Activated CD8-positive, alpha-beta T cell treated with anti-CD3 and anti-CD28 coated beads for 36 hours (primary cell): ENCODE measurements around the gene UPK3A. TPM values are rescaled to one million over a fixed set of nuclear protein-coding genes. Genes with fewer than 3 reads are reported as not detected.
"Not testable (repeated sequence)": the region's sequence is repeated elsewhere in the genome, so short reads cannot be mapped to it uniquely, and the experiment has no call there.

Experiments used
- ATAC-seq: fragments of 200-7000 bp; cut with Tn5 transposase; one replicate; pipeline ENCODE4 v1.10.0; 2021; ENCODE audit warnings: mild to moderate bottlenecking, moderate library complexity
- CTCF ChIA-PET: fragments of 350-600 bp; sonication (Branson Sonifier 250); formaldehyde crosslinking; loops from one replicate; lab custom pipeline; 2021; ENCODE audit warnings: antibody characterized with exemption; lab: Charles Lee
- POLR2A ChIA-PET: fragments of 350-600 bp; sonication (Branson Sonifier 250); formaldehyde crosslinking; loops from one replicate; lab custom pipeline; 2021; ENCODE audit warnings: antibody characterized with exemption; lab: Charles Lee
- DNase-seq: peaks from one replicate; pipeline ENCODE4 v3.0.0-alpha.2; 2020
- H3K27ac Mint-ChIP-seq: one replicate; pipeline ENCODE4 v1.8.0; 2021; ENCODE audit warnings: mild to moderate bottlenecking, mixed read lengths
- H3K27me3 Mint-ChIP-seq: one replicate; pipeline ENCODE4 v1.8.0; 2021; ENCODE audit warnings: mixed read lengths
- H3K36me3 Mint-ChIP-seq: one replicate; pipeline ENCODE4 v1.8.0; 2021; ENCODE audit warnings: low read depth, mixed read lengths
- H3K4me1 Mint-ChIP-seq: one replicate; pipeline ENCODE4 v1.8.0; 2021; ENCODE audit warnings: low read depth, mixed read lengths
- H3K4me3 Mint-ChIP-seq: one replicate; pipeline ENCODE4 v1.8.0; 2021; ENCODE audit warnings: mild to moderate bottlenecking, moderate library complexity, mixed read lengths
- H3K9me3 Mint-ChIP-seq: one replicate; pipeline ENCODE4 v1.8.0; 2021; ENCODE audit warnings: mixed read lengths
- CTCF ChIP-seq: fragments of 200-600 bp; IDR thresholded peaks from one replicate; pipeline ENCODE4 v1.8.0; 2022; ENCODE audit warnings: antibody characterized with exemption, mild to moderate bottlenecking
- intact Hi-C: fragments of 100-400 bp; cut with micrococcal nuclease; formaldehyde crosslinking; loops from one replicate; pipeline ENCODE4 v1.10.0; 2022
- total RNA-seq, 2 experiments: library from RNA; stranded (reverse); gene quantifications; one replicate each; pipeline ENCODE4 v1.2.3, GENCODE V29; 2021

Gene UPK3A
- total RNA-seq, 2 experiments from 2014 or later: not detected

- H3K36me3 Mint-ChIP-seq: no peaks in the 10 kb centered on the region
- peaks cover 6% of the 10 kb centered on the region for H3K4me1 Mint-ChIP-seq
- H3K27ac Mint-ChIP-seq: no peak overlapping the region
- intact Hi-C loops: loop anchor here (10.0 kb wide), 1 partner anchor 283 kb away; no protein-coding TSS in a partner anchor
- DNase-seq: no peak
- peaks cover 10% of the 10 kb centered on the region for H3K27me3 Mint-ChIP-seq
- TF ChIP-seq CTCF: no peak
- ChIA-PET POLR2A (interaction anchor here (0.5 kb wide), 1 partner anchor 30 kb away, joined by 3 read pairs; no protein-coding TSS in a partner anchor), CTCF (interaction anchor here (0.8 kb wide), 1 partner anchor 12 kb away, joined by 3 read pairs; no protein-coding TSS in a partner anchor)
- no peak overlapping the region for H3K4me3 Mint-ChIP-seq
- no peak for ATAC-seq
- no peaks in the 10 kb centered on the region for H3K9me3 Mint-ChIP-seq
These were observed 13.0 kb upstream of the UPK3A start for GRCh38 chr22:45271667-45272201.

GRCh38 chr22:45272498-45272897, 12.3 kb upstream of the UPK3A start:
- DNase-seq (no peak), ATAC-seq (no peak)
- intact Hi-C loops: loop anchor here (10.0 kb wide), 1 partner anchor 282 kb away; no protein-coding TSS in a partner anchor
- Mint-ChIP-seq H3K9me3 (no peaks in the 10 kb centered on the region), H3K27ac (no peak overlapping the region), H3K27me3 (peaks cover 7% of the 10 kb centered on the region), H3K4me1 (peaks cover 6% of the 10 kb centered on the region), H3K4me3 (no peak overlapping the region), H3K36me3 (no peaks in the 10 kb centered on the region)
- ChIA-PET CTCF (interaction anchor here (1.3 kb wide), 2 partner anchors 68 to 282 kb away, joined by 3 to 4 read pairs; no protein-coding TSS in a partner anchor), POLR2A (no interaction called here)
- no peak for TF ChIP-seq CTCF

- Mint-ChIP-seq H3K36me3 (no peaks in the 10 kb centered on the region), H3K9me3 (no peaks in the 10 kb centered on the region), H3K27ac (no peak overlapping the region), H3K27me3 (peaks cover 7% of the 10 kb centered on the region), H3K4me3 (no peak overlapping the region), H3K4me1 (peaks cover 5% of the 10 kb centered on the region)
- no peak for TF ChIP-seq CTCF
- ChIA-PET CTCF (interaction anchor here (1.3 to 1.5 kb wide), 3 partner anchors 67 to 281 kb away, joined by 3 to 4 read pairs (median 3); no protein-coding TSS in a partner anchor), POLR2A (no interaction called here)
- DNase-seq (no peak), ATAC-seq (no peak)
- intact Hi-C loops: loop anchor here (10.0 kb wide), 1 partner anchor 281 kb away; no protein-coding TSS in a partner anchor
These were observed 11.2 kb upstream of the UPK3A start for GRCh38 chr22:45273452-45274075.

GRCh38 chr22:45276507-45277105, 8.1 kb upstream of the UPK3A start:
- Mint-ChIP-seq H3K27me3 (no peaks in the 10 kb centered on the region), H3K27ac (no peak overlapping the region), H3K4me1 (peaks cover 3% of the 10 kb centered on the region), H3K36me3 (no peaks in the 10 kb centered on the region), H3K4me3 (no peak overlapping the region), H3K9me3 (no peaks in the 10 kb centered on the region)
- intact Hi-C loops: loop anchor here (10.0 kb wide), 1 partner anchor 278 kb away; no protein-coding TSS in a partner anchor
- DNase-seq (no peak), ATAC-seq (no peak)
- ChIA-PET CTCF (interaction anchor here (0.6 to 1.9 kb wide), 2 partner anchors 19 to 56 kb away, joined by 3 to 5 read pairs; no protein-coding TSS in a partner anchor), POLR2A (no interaction called here)
- TF ChIP-seq CTCF: no peak

- ChIA-PET POLR2A (interaction anchor here (1.7 kb wide), 1 partner anchor 141 kb away, joined by 3 read pairs; no protein-coding TSS in a partner anchor), CTCF (interaction anchor here (1.9 kb wide), 1 partner anchor 18 kb away, joined by 5 read pairs; no protein-coding TSS in a partner anchor)
- not testable (repeated sequence) for H3K9me3 Mint-ChIP-seq, H3K36me3 Mint-ChIP-seq, DNase-seq, H3K4me3 Mint-ChIP-seq, ATAC-seq, H3K27ac Mint-ChIP-seq, H3K27me3 Mint-ChIP-seq, H3K4me1 Mint-ChIP-seq
- intact Hi-C loops: loop anchor here (10.0 kb wide), 1 partner anchor 277 kb away; no protein-coding TSS in a partner anchor
These were observed 7.0 kb upstream of the UPK3A start for GRCh38 chr22:45277720-45278119.
